HG03565 (cell line): ENCODE measurements around the gene VDR.
"Not testable (repeated sequence)": the region's sequence is repeated elsewhere in the genome, so short reads cannot be mapped to it uniquely, and the experiment has no call there.

Source experiments
- ATAC-seq: cut with Tn5 transposase; IDR thresholded peaks from one replicate; pipeline ENCODE4 v1.9.1; 2021; ENCODE audit warnings: mild to moderate bottlenecking, moderate library complexity; ENCODE audit not compliant: unreplicated experiment

The VDR gene

GRCh38 chr12:47851303-47851952 is 53.4 kb downstream of the VDR start:
- no peak for ATAC-seq

GRCh38 chr12:47850153-47851084 is 54.4 kb downstream of the VDR start:
- no peak for ATAC-seq

- no peak for ATAC-seq
Measured at GRCh38 chr12:47849261-47849660, 55.5 kb downstream of the VDR start.

- ATAC-seq: no peak
Measured at GRCh38 chr12:47848853-47849252, 55.9 kb downstream of the VDR start.

- no peak for ATAC-seq
Measured at GRCh38 chr12:47846294-47846996, 58.3 kb downstream of the VDR start.

- no peak for ATAC-seq
Measured at GRCh38 chr12:47845081-47845480, 59.7 kb downstream of the VDR start.

GRCh38 chr12:47844264-47845019 is 60.4 kb downstream of the VDR start:
- ATAC-seq: no peak

GRCh38 chr12:47843226-47843980 is 61.4 kb downstream of the VDR start:
- no peak for ATAC-seq

GRCh38 chr12:47842543-47842942 is 62.3 kb downstream of the VDR start:
- ATAC-seq: not testable (repeated sequence)

- ATAC-seq: no peak
Measured at GRCh38 chr12:47841910-47842309, 62.9 kb downstream of the VDR start.

- ATAC-seq: no peak
Measured at GRCh38 chr12:47841501-47841900, 63.3 kb downstream of the VDR start.

GRCh38 chr12:47840571-47840970 is 64.2 kb downstream of the VDR start:
- no peak for ATAC-seq

GRCh38 chr12:47839214-47839876 is 65.4 kb downstream of the VDR start:
- no peak for ATAC-seq

- no peak for ATAC-seq
Measured at GRCh38 chr12:47838286-47838931, 66.4 kb downstream of the VDR start.

- ATAC-seq: no peak
Measured at GRCh38 chr12:47837190-47838171, 67.3 kb downstream of the VDR start.

GRCh38 chr12:47835831-47836155 is 69.0 kb downstream of the VDR start:
- no peak for ATAC-seq

GRCh38 chr12:47835006-47835830 is 69.6 kb downstream of the VDR start:
- no peak for ATAC-seq
